ENCODE results near the gene CHDH.

GRCh38 chr3:53862241-53862640, 16.0 kb upstream of the CHDH start:
- no peak for TF ChIP-seq CTCF (IDR thresholded peaks at IDR 0.05)
- no peak for TF ChIP-seq POLR2A (IDR thresholded peaks at IDR 0.05)

All from uterus (tissue), 2 donors.